Epithelial cell of esophagus (primary cell): Measurements from ENCODE around the gene OR52W1.
A peak's percentile ranks its signal among the peaks of the same experiment; 100 is the strongest.

ENCODE experiments used
- DNase-seq: peaks from one replicate; pipeline ENCODE4 v3.0.0; 2010; ENCODE audit warnings: low read depth
- H3K4me3 ChIP-seq: 2 replicates; pipeline ENCODE4 v1.5.1; 2011; ENCODE audit warnings: mild to moderate bottlenecking, low read length, control low read depth
- CTCF ChIP-seq: IDR thresholded peaks from 2 replicates; pipeline ENCODE4 v1.5.1; 2011; ENCODE audit warnings: low read depth, mild to moderate bottlenecking, low read length, control low read depth, inconsistent platforms; ENCODE audit not compliant: insufficient read depth; ENCODE audit errors: missing control alignments

The OR52W1 gene

GRCh38 chr11:6225896-6226295, 26.9 kb downstream of the OR52W1 start:
- DNase-seq = no peak
- no peak overlapping the region for H3K4me3 ChIP-seq
- no peak for TF ChIP-seq CTCF

- no peak for TF ChIP-seq CTCF
- no peak overlapping the region for H3K4me3 ChIP-seq
- no peak for DNase-seq
Measured at GRCh38 chr11:6228520-6228919, 29.5 kb downstream of the OR52W1 start.

GRCh38 chr11:6229911-6230310, 30.9 kb downstream of the OR52W1 start:
- no peak overlapping the region for H3K4me3 ChIP-seq
- no peak for TF ChIP-seq CTCF
- DNase-seq = no peak

- no peak for DNase-seq
- no peak for TF ChIP-seq CTCF
- no peak overlapping the region for H3K4me3 ChIP-seq
Measured at GRCh38 chr11:6232899-6233298, 33.9 kb downstream of the OR52W1 start.

DNA sequence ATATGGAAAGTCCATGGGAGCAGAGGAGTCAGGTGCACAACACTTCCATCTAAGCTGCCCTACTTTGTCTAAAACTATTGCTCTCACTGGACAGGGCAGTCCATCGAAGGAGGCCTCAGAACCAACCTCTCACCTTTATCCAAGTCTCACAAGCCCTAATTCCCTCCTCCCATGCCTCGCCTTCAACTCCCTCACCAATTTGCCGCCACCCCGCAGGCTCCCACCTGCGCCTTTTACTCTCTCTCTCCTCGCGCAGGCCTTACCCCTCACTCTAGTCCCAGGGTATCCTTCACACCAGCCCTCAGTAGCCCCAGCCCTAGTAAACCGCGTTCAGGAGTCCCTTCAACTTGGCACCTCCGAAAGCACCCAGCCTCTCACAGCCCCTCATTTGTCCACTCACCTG, 35.0 kb downstream of the OR52W1 start:
- no peak for TF ChIP-seq CTCF
- DNase-seq = no peak
- H3K4me3 ChIP-seq = peak overlapping the region; percentile 97

GRCh38 chr11:6234387-6235107, 35.5 kb downstream of the OR52W1 start, which contains the start of gene FHIP1B:
FHIP1B (minus strand) TSS chr11:6234636; CDS start chr11:6224516, 10,120 bp downstream.
- H3K4me3 ChIP-seq = peak within 1 kb of the TSS; percentile 97
- DNase-seq = peak; percentile 100
- no peak for TF ChIP-seq CTCF

DNA sequence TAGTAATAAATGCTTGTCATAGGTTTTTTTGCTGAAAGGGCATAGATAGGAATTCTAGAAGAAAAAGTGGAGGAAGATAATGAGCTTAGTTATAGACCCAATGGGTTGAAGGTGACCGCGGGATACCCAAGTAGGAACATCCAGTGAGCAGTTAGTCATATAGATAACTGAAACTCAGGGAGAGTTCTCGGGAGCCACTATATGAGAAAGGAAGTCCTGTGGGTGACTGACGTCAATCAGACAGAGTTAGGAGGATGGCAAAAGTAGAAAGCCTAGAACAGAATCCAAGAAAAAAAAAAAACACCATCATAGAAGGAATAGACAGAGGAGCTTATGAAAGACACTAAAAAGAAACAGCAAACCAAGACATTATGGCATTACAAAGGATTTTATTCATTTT, 38.2 kb downstream of the OR52W1 start:
- no peak for DNase-seq
- H3K4me3 ChIP-seq = no peak overlapping the region
- TF ChIP-seq CTCF = no peak
